Measurements from ENCODE around the gene PLA2G2D.
"Not testable (repeated sequence)": the region's sequence is repeated elsewhere in the genome, so short reads cannot be mapped to it uniquely, and the experiment has no call there.

PLA2G2D gene

GRCh38 chr1:20142001-20142710, 22.8 kb upstream of the PLA2G2D start:
- no peak for DNase-seq

DNA sequence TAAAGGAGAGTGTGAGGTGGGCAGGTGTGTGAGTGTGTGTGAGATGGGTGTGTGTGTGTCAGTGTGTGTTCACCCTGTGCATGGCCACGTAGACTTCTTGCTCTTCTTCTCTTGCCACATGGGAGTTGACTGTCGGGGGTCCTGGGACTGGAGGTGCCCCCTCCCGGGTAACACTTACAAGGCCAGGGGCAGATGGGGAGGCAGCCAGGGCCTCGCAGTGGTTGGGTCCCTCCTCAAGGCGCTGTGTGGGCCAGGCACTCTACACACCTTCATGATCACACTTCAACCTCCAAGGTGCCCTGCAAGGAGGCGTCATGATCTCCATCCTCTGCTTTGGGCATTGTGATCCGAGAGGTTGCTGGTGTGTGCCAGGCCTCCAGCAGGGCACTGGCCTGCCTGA, 22.1 kb upstream of the PLA2G2D start:
- no peak for DNase-seq

GRCh38 chr1:20141001-20141400, 21.7 kb upstream of the PLA2G2D start:
- no peak for DNase-seq

DNA sequence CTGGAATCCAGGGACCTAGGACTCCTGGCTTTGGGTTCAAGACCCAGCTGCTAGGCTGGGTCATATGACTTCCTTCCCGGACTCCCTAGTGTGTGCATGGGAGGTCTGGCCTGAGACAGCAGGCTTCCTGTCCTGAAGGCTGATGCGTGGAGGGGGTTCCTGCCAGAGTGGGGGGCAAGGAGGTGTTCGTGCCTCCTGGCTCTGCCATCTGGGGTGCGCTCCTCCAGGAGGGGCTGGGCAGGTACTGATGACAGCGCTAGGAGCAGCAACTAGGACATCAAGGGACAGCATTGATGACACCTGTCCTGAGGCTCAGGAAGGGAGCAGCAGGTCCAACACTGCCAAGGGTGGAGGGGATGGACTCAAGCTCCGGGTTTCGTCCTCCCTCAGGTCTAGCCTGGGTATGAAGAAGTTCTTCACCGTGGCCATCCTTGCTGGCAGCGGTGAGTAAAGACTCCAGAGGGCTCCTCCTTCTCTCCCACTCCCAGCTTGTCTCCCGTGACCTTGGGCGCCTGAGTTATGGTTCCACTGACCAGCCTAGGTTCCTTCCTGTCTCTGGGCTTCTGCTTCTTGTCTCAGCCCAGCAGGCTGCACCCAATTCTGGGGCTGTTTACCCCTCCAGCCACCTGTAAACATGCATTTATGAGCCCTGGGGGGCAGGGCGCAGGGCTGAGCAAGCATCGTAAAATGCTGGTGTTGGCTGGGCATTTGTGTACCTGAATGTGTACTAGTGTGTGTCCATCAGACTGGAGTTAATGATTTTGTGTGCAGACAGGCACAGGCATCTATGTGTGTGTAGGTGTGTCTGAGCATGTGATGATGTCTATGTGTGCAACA, 20.7 kb upstream of the PLA2G2D start:
- DNase-seq: no peak

- DNase-seq: no peak
These were observed 19.7 kb upstream of the PLA2G2D start, which contains the start of gene PLA2G2F for GRCh38 chr1:20138961-20139550. TSS of gene PLA2G2F (plus strand) at chr1:20139323. CDS start at chr1:20139428, 105 bp downstream.

DNA sequence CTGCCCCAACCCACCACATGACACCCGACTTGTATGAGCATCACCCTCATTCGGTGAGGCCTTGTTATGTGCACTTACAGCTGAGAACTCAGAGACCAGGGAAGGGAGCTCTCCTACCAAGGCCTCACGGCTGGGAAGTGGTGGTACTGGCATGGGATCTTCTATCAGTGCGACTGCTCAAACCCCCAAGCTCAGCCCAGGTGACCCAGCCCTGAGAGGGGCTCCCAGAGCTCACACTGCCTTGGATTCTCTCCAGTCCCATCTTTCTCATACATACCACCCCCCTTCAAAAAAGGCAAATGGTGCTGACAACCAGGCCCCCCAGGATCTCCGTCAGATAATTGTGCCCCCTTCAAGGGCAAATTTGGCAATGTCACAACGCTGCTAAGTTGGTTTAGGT, 19.0 kb upstream of the PLA2G2D start:
- DNase-seq: no peak

DNA sequence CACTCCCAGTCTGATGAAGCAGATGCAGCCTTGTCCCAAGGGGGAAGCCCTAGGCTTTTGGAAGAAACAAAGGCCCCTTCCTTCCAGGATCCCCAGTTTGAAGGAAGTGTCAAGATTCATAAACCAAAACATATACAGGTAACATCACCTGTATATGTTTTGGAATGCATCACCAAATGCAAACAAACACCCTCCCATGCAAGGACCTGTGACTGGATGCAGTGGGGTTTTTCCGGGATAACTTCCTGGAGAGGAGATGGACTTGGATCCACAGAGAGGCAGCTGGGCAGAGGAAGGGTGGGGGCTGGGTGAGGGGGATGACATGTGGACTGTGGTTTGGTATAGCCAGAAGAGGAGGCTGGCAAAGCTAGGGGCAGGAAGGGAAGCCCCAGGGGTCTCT, 18.3 kb upstream of the PLA2G2D start:
- DNase-seq: no peak

- no peak for DNase-seq
These were observed 17.7 kb upstream of the PLA2G2D start for GRCh38 chr1:20137055-20137454.

DNA sequence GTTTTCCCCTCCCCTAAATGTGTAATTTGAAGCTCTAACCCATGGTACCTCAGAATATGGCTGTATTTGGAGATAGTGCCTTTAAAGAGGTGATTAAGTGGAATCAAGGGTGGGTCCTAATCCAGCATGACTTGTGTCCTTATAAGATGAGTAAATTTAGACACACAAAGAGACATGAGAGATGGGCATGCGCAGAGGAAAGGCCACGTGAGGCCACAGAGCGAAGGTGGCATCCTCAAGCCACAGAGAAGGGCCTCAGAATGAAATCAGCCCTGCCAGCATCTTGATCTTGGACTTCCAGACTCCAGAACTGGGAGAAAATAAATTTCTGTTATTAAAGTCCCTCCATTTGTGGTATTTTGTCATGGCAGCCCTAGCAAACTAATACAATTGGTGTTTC, 16.9 kb upstream of the PLA2G2D start:
- DNase-seq: no peak

DNA sequence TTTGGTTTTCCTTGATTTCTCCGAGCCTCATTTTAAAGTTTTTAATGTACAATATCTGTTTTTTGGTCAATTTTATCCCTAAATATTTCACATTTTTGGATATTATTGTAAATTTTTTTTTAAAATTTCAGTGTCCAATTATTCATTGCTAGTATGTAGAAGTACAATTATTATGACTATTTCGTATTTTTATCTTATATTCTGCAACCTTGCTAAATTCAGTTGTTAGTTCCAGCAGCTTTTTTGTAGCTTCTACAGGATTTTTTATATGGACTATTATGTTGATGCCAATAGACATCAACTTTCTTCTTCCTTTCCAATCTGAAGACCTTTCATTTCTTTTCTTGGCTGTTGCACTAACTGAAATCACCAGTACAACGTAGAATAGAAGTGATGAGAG, 15.7 kb upstream of the PLA2G2D start:
- DNase-seq: no peak

GRCh38 chr1:20130518-20130917, 11.2 kb upstream of the PLA2G2D start:
- not testable (repeated sequence) for DNase-seq

- DNase-seq: no peak
These were observed 7.6 kb upstream of the PLA2G2D start for GRCh38 chr1:20126806-20127440.

DNA sequence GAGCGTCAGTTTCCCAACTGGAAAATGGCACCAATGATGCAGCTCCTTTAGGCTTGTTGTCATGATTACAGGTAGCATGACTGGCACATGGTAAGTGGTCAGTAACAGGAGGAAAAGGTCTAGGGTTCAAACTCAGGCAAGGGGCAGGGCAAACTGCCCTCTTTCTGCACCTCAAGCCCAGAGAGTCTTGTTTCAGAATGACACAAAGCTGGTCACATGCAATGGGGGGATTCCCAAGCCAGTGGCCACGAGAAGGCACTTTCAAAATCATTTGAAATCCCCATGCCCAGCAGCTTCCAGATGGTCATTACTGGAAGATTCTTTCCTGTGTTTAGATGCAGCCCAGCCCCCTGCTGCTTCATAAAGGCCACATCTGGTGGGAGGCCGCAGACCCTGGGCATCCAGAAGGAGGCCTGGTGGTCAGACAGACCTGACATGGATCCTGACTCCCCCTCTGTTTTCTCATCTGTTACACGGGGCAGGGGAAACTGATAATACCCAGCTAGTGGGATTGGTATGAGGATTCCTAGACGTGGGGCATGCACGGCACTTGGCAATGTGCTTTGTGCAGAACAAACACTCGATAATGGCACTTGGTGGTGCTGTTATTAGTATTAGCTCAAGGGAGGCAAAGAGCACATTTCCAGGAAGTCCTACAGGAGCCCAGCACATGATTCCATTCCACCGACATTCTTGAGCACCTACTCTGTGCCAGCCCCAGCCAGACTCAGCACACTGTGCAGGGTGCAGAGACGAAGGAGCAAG, 6.9 kb upstream of the PLA2G2D start:
- no peak for DNase-seq

DNA sequence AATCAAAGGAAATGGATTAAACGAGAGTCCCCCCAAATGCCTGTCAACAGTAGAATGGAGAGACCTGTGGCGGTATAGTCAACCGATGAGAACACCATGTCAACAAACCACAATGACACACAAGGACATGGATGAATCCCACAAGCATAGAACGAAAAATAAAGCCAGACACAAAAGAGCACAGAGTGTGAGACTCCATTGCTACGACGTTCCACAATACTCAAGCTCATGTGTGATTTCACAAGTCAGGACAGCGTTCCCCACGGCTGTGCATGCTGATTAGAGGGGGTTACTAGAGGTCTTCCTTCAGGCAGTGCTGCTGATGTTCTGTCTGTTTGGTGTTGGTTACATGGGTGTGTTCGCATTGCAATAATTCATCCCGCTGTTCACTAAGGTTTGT, 5.8 kb upstream of the PLA2G2D start:
- DNase-seq: no peak

DNA sequence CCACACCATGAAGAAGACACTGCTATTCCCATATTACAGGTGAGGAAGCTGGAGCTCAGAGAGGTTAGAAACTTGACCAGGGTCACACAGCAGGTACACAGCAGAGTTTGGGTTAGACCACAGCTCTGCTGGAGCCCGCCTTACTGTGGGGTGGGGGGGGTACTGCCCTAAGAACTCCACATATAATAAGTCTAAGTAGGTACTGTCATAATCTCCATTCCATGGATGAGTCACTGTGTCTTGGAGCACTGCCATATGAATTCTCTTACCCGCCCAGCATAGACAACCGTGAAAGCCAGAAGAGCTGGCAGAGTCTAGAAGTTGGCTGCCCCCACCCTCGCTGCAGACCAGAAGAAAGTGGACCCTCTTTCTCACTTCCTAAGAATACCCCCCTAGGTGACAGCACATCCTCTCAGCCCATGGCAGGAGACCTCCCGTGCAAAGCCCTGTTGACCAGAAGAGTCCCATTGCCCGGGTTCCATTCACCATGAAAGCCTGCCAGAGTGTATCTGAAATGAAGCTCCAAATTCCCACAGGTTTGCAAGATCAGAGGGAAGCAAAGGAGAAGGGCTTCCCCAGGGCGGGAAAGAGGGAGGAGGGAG, 5.2 kb upstream of the PLA2G2D start:
- DNase-seq: no peak

DNA sequence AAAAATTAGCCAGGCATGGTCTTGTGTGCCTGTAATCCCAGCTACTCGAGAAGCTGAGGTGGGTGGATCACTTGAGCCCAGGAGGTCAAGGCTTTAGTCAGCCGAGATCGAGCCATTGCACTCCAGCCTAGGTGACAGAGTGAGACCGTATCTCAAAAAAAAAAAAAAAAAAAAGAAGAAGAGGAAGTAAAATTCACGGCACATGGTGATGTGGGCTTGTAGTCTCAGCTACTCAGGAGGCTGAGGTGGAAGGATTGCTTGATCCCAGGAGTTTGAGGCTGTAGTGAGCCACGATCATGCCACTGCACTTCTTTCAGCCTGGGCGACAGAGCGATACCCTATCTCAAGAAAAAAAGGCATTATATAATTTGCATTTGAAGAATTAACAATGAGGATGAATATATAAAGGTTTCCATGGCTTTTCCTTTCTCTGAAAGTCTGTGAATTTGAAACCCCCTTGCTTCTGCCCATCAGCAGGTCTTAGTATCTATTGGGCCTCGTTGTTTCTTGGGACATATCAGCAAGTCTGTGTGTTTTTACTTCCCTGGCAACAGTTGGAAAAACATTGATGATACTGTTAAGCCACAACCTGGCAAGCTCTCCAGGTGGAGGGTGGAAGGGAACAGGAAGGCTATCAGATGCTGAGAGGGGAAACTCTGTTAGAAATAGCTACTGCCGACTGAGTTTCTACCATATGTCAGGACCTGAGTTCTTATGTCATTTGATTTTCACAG, 4.6 kb upstream of the PLA2G2D start:
- DNase-seq: no peak

DNA sequence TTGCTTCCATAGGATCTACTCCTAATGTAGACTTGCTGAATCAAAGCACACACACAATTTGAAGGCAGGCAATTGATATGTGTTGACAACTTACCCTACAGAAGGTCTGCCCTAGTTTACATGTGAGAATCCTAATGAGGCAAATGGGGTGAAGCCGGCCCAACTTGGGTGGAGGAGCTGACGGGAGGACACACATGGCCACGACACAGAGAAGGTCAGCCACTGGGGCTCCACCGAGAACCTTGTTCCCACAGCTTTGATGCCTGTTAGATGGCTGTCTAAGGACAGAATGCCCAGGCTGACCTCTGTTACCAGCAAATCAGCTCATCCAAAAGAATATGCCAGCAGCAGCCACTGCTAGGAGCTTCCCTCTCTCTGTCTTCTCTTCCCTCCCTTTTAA, 1.5 kb upstream of the PLA2G2D start:
- DNase-seq: no peak

DNA sequence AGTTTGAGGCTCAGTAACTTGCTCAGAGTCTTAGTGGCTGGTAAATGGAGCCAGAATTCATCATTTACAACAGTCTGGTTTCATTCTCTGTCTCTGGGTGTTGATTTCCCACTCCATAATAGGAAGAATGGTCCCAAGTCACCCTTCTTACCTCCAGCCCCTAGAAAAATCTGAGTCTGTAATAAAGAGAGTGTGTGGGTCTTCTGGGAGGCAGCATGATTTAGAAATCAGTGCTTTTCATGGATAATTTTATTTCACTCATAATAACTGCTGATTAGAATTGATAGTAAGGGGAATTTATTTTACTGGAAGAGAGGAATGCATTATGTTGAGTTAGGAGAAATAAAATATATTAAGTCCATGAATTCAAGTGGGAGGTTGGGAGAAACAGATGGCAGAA, 2.1 kb downstream of the PLA2G2D start:
- no peak for DNase-seq

GRCh38 chr1:20115916-20116315, 3.4 kb downstream of the PLA2G2D start:
- no peak for DNase-seq

DNA sequence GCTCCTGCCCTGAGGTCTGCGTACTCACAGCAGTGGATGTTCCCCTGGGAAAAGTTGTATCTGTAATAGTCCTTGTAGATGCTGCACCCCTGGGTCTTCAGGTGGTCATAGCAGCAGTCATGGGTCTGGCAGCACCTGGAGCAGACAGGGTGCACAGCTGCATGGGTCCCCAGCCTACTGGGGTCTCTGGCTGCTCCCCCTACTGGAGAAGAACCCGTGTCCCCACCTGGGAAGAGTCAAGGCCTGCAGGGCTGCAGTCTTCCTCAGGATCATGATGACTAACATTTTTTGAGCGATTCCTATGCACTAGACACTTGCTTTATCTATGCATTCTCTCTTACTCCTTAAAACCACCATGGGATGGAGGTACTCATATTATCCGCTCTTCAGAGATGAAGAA, 3.9 kb downstream of the PLA2G2D start:
- DNase-seq: no peak

DNA sequence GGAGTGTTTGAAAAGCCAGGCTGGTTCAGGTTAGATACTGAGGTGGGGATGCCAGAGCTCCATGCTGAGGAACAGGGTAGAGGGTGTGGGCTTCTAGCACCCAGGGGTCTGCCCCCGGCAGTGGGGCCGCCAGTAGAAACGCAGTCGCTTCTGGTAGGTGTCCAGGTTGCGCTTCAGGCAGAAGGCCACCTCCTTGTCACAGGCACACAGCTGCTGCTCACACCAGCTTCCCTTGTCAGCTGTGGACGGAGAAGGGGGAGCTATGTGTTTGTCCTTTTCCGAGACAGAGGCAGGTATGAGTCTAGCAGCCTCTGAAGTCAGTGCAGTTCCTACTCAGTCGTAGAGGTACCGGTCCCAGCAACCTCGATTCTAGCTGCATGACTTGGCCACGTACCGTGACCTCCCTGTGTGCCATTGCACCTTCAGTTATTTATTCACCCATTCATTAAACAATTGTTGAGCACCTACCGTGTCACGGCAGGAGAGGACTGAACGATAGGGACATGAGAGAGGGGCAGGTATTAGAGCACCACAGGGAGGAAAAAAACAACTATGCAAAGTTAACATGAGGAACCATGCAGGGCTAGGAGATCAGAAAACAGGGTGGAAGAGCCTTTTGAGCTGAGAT, 5.2 kb downstream of the PLA2G2D start:
- no peak for DNase-seq

Measured in stimulated activated CD4-positive, alpha-beta T cell treated with anti-CD3 and anti-CD28 coated beads, Interleukin-2, amount 100 ng/mL, for 24 hours (primary cell).